Measurements from ENCODE around the gene SELE.
"Not testable (repeated sequence)": the region's sequence is repeated elsewhere in the genome, so short reads cannot be mapped to it uniquely, and the experiment has no call there.

Gene SELE

DNA sequence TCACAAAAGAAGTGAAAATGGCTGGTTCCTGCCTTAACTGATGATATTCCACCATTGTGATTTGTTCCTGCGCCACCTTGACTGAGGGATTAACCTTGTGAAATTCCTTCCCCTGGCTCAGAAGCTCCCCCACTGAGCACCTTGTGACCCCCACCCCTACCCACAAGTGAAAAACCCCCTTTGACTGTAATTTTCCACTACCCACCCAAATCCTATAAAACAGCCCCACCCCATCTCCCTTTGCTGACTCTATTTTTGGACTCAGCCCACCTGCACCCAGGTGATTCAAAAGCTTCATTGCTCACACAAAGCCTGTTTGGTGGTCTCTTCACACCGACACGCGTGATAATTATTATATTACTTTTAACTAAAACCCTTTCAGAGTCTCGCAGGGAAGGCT lies 45.5 kb downstream of the SELE start:
- in situ Hi-C loops (cut with MboI; ENCODE audit: low sequenced_read_pairs) = not testable (repeated sequence)

DNA sequence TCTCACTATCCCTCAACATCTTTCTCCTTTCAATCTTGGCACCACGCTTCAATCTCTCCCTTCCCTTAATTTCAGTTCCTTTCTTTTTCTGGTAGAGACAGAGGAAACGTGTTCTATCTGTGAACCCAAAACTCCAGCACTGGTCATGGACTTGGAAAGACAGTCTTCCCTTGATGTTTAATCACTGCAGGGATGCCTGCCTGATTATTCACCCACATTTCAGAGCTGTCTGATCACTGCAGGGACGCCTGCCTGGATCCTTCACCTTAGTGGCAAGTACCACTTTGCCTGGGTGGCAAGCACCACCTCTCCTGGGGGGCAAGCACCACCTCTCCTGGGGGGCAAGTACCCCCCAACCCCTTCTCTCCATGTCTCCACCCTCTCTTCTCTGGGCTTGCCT lies 50.2 kb downstream of the SELE start:
- in situ Hi-C loops (cut with MboI; ENCODE audit: low sequenced_read_pairs) = no loop called here

- in situ Hi-C loops (cut with MboI; ENCODE audit: low sequenced_read_pairs) = not testable (repeated sequence)
Observed at GRCh38 chr1:169683168-169683567, 50.7 kb downstream of the SELE start.

DNA sequence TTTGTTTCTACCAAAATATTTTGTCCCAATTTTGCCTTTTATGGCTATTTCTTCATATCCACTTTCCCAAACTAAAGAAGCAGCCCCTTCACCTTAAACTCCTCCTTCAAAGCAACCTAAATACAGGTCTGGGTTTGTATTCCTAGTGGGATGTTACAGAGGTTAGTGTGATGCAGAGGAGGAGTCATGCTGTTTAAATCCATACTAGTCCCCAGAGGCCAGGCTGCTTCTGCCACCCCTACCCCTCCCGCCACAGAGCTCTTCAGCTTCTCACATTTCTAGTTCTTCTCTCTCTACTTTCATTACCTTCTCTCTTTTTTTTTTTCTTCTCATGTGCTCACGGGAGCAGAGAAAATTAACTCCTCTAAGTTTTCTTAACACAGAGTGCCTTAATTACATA lies 51.8 kb downstream of the SELE start:
- in situ Hi-C loops (cut with MboI; ENCODE audit: low sequenced_read_pairs) = no loop called here

DNA sequence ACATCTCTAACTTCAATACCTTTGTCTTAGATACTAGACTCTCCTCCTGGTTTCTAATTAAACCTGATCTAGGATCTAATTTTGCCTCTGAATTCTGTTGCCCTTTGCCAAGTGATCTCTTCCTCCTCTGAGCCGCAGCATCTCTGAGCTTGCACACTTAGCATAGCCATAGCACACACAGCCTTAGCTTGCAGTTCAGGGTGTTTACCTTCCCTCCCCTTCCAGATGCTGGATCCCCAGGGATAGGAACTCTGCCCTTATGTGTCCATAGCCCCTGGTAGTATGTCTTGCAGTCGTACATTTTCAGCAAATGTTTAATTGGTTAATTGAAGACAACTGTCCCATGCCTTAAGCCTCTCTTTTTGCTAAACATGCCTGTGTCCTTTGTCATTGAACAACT lies 52.7 kb downstream of the SELE start:
- in situ Hi-C loops (cut with MboI; ENCODE audit: low sequenced_read_pairs) = no loop called here

GRCh38 chr1:169680377-169681019 lies 53.4 kb downstream of the SELE start:
- in situ Hi-C loops (cut with MboI; ENCODE audit: low sequenced_read_pairs) = no loop called here

DNA sequence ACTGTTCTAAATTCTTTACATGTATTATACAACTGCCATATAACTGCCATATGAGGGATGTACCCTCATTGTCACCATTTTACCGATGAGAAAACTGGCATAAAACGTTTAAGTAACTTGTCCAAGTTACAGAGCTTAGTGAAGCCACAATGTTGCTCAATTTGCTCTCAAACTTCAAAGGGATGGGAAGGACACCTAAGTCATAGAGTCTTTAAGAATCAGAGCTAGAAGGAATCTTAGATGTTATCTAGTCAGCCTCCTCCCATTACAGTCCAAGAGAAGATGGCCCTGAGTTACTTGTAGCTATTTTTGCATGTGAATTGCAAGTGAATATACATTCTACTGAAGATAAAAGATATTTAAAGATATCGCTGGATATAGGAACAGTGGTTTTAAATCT lies 54.2 kb downstream of the SELE start:
- in situ Hi-C loops (cut with MboI; ENCODE audit: low sequenced_read_pairs) = no loop called here

GRCh38 chr1:169676001-169676400 lies 57.9 kb downstream of the SELE start:
- in situ Hi-C loops (cut with MboI; ENCODE audit: low sequenced_read_pairs) = no loop called here

Data from HL-60/S4 treated with retinoic acid at 250 ng/mL for 4 days and 3 days (cell line).